GM12878 (cell line): ENCODE results near the gene CCDC117. TPM values are rescaled to one million over a fixed set of nuclear protein-coding genes. Genes with fewer than 3 reads are reported as not detected.

Experiments used
- ATAC-seq: fragments of 200-7000 bp; cut with Tn5 transposase; 3 replicates; pipeline ENCODE4 v1.9.1; 2020; ENCODE audit warnings: mild to moderate bottlenecking, moderate library complexity
- BruUV-seq: library from RNA; stranded (reverse); fragments of 400-500 nt; replicated peaks from 2 replicates; lab custom pipeline; 2021; lab: Mats Ljungman, UMichigan
- CTCF ChIA-PET: fragments of 300-600 bp; sonication (Branson Sonifier 250); formaldehyde crosslinking; extraction: SDS; loops from one replicate; lab custom pipeline; 2021; ENCODE audit warnings: inconsistent platforms; lab: Yijun Ruan, JAX
- POLR2A ChIA-PET: fragments of 350-600 bp; formaldehyde crosslinking; extraction: SDS; loops from one replicate; lab custom pipeline; 2021; ENCODE audit warnings: inconsistent platforms; lab: Charles Lee
- RAD21 ChIA-PET: fragments of 300-600 bp; sonication (Branson Sonifier 250); formaldehyde crosslinking; loops from one replicate; lab custom pipeline; 2023; ENCODE audit warnings: antibody characterized with exemption; ENCODE audit not compliant: unreplicated experiment; lab: Charles Lee
- SMC1A ChIA-PET: fragments of 300-600 bp; sonication (Branson Sonifier 250); formaldehyde crosslinking; loops from one replicate; lab custom pipeline; 2023; ENCODE audit not compliant: unreplicated experiment, uncharacterized antibody; lab: Charles Lee
- DNase-seq: peaks from one replicate; pipeline ENCODE4 v3.0.0-alpha.2; 2011; ENCODE audit warnings: low read depth, low spot score
- FAIRE-seq: peaks from 3 replicates; lab custom pipeline; 2011; peaks lifted over from hg19 to GRCh38; lab: Jason Lieb, UNC
- H2AFZ ChIP-seq: 2 replicates; pipeline ENCODE4 v1.6.0; 2011; ENCODE audit warnings: low read depth, low read length, control low read depth; ENCODE audit not compliant: control insufficient read depth
- H3K27ac ChIP-seq: 2 replicates; pipeline ENCODE4 v1.5.1; 2011; ENCODE audit warnings: control low read depth; ENCODE audit not compliant: control insufficient read depth, insufficient read depth
- H3K27me3 ChIP-seq, 2 experiments: replicated peaks in 1 of 2; 2 replicates each; pipeline versions ENCODE4 v1.6.0 to v1.6.1; 2011; ENCODE audit warnings: low read length in 1 of 2; ENCODE audit not compliant: control insufficient read depth in 2 of 2, insufficient read depth in 2 of 2
- H3K36me3 ChIP-seq, 2 experiments: 2 replicates each; pipeline ENCODE4 v1.5.1; 2011; ENCODE audit warnings: low read length in 1 of 2; ENCODE audit not compliant: control insufficient read depth in 2 of 2, insufficient read depth in 2 of 2
- H3K4me1 ChIP-seq: 2 replicates; pipeline ENCODE4 v1.6.1; 2011; ENCODE audit warnings: mild to moderate bottlenecking, low read length, moderate library complexity, mixed read lengths; ENCODE audit not compliant: control insufficient read depth, insufficient read depth
- H3K4me2 ChIP-seq: 2 replicates; pipeline ENCODE4 v1.6.0; 2011; ENCODE audit warnings: control low read depth; ENCODE audit not compliant: control insufficient read depth, insufficient read depth
- H3K4me3 ChIP-seq: fragments of 200-600 bp; sonication (generic); 2 replicates; pipeline ENCODE4 v1.5.1; 2016
- H3K79me2 ChIP-seq: 2 replicates; pipeline ENCODE4 v1.6.0; 2011; ENCODE audit warnings: low read length; ENCODE audit not compliant: control insufficient read depth, insufficient read depth
- H3K9ac ChIP-seq: 2 replicates; pipeline ENCODE4 v1.8.0; 2011; ENCODE audit warnings: low read length, control low read depth, mixed read lengths; ENCODE audit not compliant: control insufficient read depth, insufficient read depth
- H3K9me3 ChIP-seq: replicated peaks from 3 replicates; pipeline ENCODE4 v1.5.1; 2011; ENCODE audit warnings: mild to moderate bottlenecking, low read length; ENCODE audit not compliant: control insufficient read depth, insufficient read depth
- H4K20me1 ChIP-seq: 2 replicates; pipeline ENCODE4 v1.6.0; 2011; ENCODE audit not compliant: control insufficient read depth, insufficient read depth
- MEF2A ChIP-seq: IDR thresholded peaks from 2 replicates; pipeline ENCODE4 v1.6.1; 2011; ENCODE audit warnings: low read depth, mild to moderate bottlenecking, low read length, moderate library complexity; ENCODE audit not compliant: insufficient read depth
- PAX8 ChIP-seq: fragments of 450-650 bp; IDR thresholded peaks from 2 replicates; pipeline ENCODE4 v1.6.1; 2017; ENCODE audit warnings: mild to moderate bottlenecking, moderate library complexity
- POLR2AphosphoS5 ChIP-seq: IDR thresholded peaks from 2 replicates; pipeline ENCODE4 v1.6.1; 2011; ENCODE audit warnings: mild to moderate bottlenecking, low read length, inconsistent platforms
- RFX5 ChIP-seq: IDR thresholded peaks from 2 replicates; pipeline ENCODE4 v1.6.1; 2011; ENCODE audit warnings: low read depth, low read length, improper control_type of control experiment
- YY1 ChIP-seq: IDR thresholded peaks from 2 replicates; pipeline ENCODE4 v1.6.1; 2011; ENCODE audit warnings: low read depth, mild to moderate bottlenecking, low read length
- ZNF207 ChIP-seq: fragments of 450-650 bp; IDR thresholded peaks from 2 replicates; pipeline ENCODE4 v1.6.1; 2014; ENCODE audit warnings: antibody characterized with exemption, mild to moderate bottlenecking, borderline replicate concordance
- ZNF217 ChIP-seq: fragments of 450-650 bp; IDR thresholded peaks from 2 replicates; pipeline ENCODE4 v1.6.1; 2017; ENCODE audit warnings: antibody characterized with exemption, mild to moderate bottlenecking
- ZNF384 ChIP-seq: IDR thresholded peaks from 2 replicates; pipeline ENCODE4 v1.6.1; 2012; ENCODE audit warnings: low read depth, mild to moderate bottlenecking, low read length, improper control_type of control experiment, borderline replicate concordance
- in situ Hi-C: fragments of 300-500 bp; cut with MboI; formaldehyde crosslinking; loops from 9 replicates; pipeline ENCODE4 v1.14.3; 2018; ENCODE audit warnings: mixed read lengths
- intact Hi-C: fragments of 100-400 bp; cut with micrococcal nuclease; formaldehyde crosslinking; loops from one replicate; pipeline ENCODE4 v1.14.2; 2022; ENCODE audit not compliant: unreplicated experiment
- polyA plus RNA-seq, 11 experiments: library from polyadenylated mRNA; depleted of rRNA in 4 of 11; unstranded in 6 of 11; stranded (reverse) in 5 of 11; fragments of >200 nt; fragmentation: Nextera tagmentation in 4 of 11; fragmentation: Illumina TruSeq in 1 of 11; extraction: Ambion mirVana in 4 of 11; extraction: Trizol in 1 of 11; gene quantifications; 1 replicate in 1 of 11; 2 replicates in 10 of 11; pipeline versions ENCODE4 v1.2.1 to v1.2.3, GENCODE V29; 2011 to 2016; ENCODE audit warnings: inconsistent platforms in 2 of 11, missing spikeins in 2 of 11, low read depth in 1 of 11
- total RNA-seq, 4 experiments: library from RNA; depleted of rRNA in 3 of 4; stranded (reverse); fragments of >200 nt in 3 of 4; fragmentation: Illumina TruSeq in 1 of 4; extraction: Trizol in 1 of 4; gene quantifications; 2 replicates each; pipeline versions ENCODE4 v1.2.1 to v1.2.3, GENCODE V29; 2013 to 2021
- TF ChIP-seq, protein P1 (sequence below): fragments of 450-650 bp; IDR thresholded peaks from 2 replicates; pipeline ENCODE4 v1.6.1; 2017; ENCODE audit warnings: mild to moderate bottlenecking, moderate library complexity
- TF ChIP-seq, protein P2 (sequence below): IDR thresholded peaks from 2 replicates; pipeline ENCODE4 v1.6.1; 2011; ENCODE audit warnings: low read depth, low read length, improper control_type of control experiment, borderline replicate concordance

The CCDC117 gene
- total and polyA plus RNA-seq, 10 of the 15 experiments (the other 5 are each of a cell fraction or from before 2014, with no cell fraction given), result 6.3 to 32.2 (median 20.6) TPM

DNA sequence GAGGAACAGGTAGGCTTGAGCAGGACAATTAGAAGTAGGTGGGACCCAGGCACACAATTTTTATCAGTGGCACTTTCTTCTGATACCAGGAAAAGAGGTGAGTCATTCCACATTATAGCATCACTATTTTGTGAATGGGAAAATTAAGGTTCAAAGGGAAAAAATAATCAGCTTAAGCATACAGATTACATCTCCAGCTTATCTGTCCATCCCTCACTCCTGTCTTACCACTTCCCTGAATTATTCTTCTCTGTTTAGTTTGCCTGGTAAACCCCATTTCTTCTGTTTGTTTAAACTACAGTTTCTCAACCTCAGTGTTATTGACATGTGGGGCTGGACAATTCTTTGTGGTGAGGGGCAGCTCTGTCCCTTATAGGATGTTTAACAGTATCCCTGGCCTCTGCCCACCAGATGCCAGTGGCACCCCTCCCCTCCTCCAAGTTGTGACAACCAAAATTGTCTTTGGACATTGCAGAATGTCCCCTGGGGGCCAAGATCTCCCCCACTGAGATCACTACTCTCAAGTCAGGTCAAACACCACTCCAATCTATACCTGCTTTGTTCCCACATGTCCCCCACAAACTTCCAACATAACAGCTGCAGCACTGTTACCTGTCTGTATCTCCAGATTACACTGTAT lies 36.3 kb downstream of the CCDC117 start:
- DNase-seq (no peak), FAIRE-seq (no peak), ATAC-seq (no peak)
- BruUV-seq, result no TSS peak
- intact Hi-C loops, result no loop called here
- Histone ChIP-seq H3K27ac (no peak overlapping the region), H3K79me2 (peaks cover 1% of the 10 kb centered on the region; the same call in 1 of the 2 replicates), H3K27me3 (no peaks in the 10 kb centered on the region), H4K20me1 (no peaks in the 10 kb centered on the region), H3K36me3 (no peaks in the 10 kb centered on the region), H3K4me2 (no peak overlapping the region), H3K4me1 (peaks cover 21% of the 10 kb centered on the region), H3K9me3 (no peaks in the 10 kb centered on the region), H2AFZ (no peak overlapping the region), H3K4me3 (no peak overlapping the region), H3K9ac (no peak overlapping the region)
- ChIA-PET SMC1A (interaction anchor here (0.8 to 4.1 kb wide), 4 partner anchors 9 to 208 kb away, joined by 3 to 16 read pairs (median 9); partner anchors contain the start of gene XBP1), CTCF (interaction anchor here (2.2 to 2.7 kb wide), 3 partner anchors 10 to 208 kb away, joined by 5 to 9 read pairs (median 6); no protein-coding TSS in a partner anchor), RAD21 (interaction anchor here (0.8 to 5.3 kb wide), 2 partner anchors 11 to 20 kb away, joined by 3 to 74 read pairs; partner anchors contain the start of gene XBP1), POLR2A (interaction anchor here (0.6 to 6.7 kb wide), 5 partner anchors 8 to 201 kb away, joined by 3 to 78 read pairs (median 4); partner anchors contain the start of gene XBP1)
- in situ Hi-C loops, result no loop called here
- no peak for TF ChIP-seq ZNF217
- no peak for TF ChIP-seq PAX8
- TF ChIP-seq ZNF384, result no peak
- TF ChIP-seq ZNF207, result no peak
- TF ChIP-seq POLR2AphosphoS5, result no peak
- no peak for TF ChIP-seq MEF2A
- no peak for TF ChIP-seq YY1
- TF ChIP-seq, protein P1, sequence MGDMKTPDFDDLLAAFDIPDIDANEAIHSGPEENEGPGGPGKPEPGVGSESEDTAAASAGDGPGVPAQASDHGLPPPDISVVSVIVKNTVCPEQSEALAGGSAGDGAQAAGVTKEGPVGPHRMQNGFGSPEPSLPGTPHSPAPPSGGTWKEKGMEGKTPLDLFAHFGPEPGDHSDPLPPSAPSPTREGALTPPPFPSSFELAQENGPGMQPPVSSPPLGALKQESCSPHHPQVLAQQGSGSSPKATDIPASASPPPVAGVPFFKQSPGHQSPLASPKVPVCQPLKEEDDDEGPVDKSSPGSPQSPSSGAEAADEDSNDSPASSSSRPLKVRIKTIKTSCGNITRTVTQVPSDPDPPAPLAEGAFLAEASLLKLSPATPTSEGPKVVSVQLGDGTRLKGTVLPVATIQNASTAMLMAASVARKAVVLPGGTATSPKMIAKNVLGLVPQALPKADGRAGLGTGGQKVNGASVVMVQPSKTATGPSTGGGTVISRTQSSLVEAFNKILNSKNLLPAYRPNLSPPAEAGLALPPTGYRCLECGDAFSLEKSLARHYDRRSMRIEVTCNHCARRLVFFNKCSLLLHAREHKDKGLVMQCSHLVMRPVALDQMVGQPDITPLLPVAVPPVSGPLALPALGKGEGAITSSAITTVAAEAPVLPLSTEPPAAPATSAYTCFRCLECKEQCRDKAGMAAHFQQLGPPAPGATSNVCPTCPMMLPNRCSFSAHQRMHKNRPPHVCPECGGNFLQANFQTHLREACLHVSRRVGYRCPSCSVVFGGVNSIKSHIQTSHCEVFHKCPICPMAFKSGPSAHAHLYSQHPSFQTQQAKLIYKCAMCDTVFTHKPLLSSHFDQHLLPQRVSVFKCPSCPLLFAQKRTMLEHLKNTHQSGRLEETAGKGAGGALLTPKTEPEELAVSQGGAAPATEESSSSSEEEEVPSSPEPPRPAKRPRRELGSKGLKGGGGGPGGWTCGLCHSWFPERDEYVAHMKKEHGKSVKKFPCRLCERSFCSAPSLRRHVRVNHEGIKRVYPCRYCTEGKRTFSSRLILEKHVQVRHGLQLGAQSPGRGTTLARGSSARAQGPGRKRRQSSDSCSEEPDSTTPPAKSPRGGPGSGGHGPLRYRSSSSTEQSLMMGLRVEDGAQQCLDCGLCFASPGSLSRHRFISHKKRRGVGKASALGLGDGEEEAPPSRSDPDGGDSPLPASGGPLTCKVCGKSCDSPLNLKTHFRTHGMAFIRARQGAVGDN, result no peak
- TF ChIP-seq RFX5, result no peak
- TF ChIP-seq, protein P2, sequence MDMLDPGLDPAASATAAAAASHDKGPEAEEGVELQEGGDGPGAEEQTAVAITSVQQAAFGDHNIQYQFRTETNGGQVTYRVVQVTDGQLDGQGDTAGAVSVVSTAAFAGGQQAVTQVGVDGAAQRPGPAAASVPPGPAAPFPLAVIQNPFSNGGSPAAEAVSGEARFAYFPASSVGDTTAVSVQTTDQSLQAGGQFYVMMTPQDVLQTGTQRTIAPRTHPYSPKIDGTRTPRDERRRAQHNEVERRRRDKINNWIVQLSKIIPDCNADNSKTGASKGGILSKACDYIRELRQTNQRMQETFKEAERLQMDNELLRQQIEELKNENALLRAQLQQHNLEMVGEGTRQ, result no peak
- TF ChIP-seq, all 136 proteins: peak for 0
